Measurements from ENCODE around the gene SIRPG. TPM values are rescaled to one million over a fixed set of nuclear protein-coding genes. Genes with fewer than 3 reads are reported as not detected.

Gene SIRPG
- total RNA-seq, 1 donor from 2014 or later: not detected

GRCh38 chr20:1688886-1689538 is 31.4 kb upstream of the SIRPG start:
- Histone ChIP-seq H3K4me1 (no peaks in the 10 kb centered on the region), H3K27ac (replicated peaks) (no peak overlapping the region), H3K27me3 (ENCODE audit: low read depth) (peaks cover 67% of the 10 kb centered on the region), H3K4me3 (no peak overlapping the region), H3K9me3 (replicated peaks) (peaks cover 6% of the 10 kb centered on the region), H3K36me3 (no peaks in the 10 kb centered on the region)
- no peak for DNase-seq
- intact Hi-C loops (cut with micrococcal nuclease): no loop called here
- no peak for TF ChIP-seq CTCF (IDR thresholded peaks at IDR 0.05; ENCODE audit: borderline replicate concordance)

GRCh38 chr20:1687053-1687452 is 29.5 kb upstream of the SIRPG start:
- Histone ChIP-seq H3K4me3 (no peak overlapping the region), H3K27ac (replicated peaks) (no peak overlapping the region), H3K9me3 (replicated peaks) (peaks cover 6% of the 10 kb centered on the region), H3K36me3 (no peaks in the 10 kb centered on the region), H3K27me3 (ENCODE audit: low read depth) (peaks cover 70% of the 10 kb centered on the region), H3K4me1 (no peaks in the 10 kb centered on the region)
- no peak for DNase-seq
- intact Hi-C loops (cut with micrococcal nuclease): no loop called here
- no peak for TF ChIP-seq CTCF (IDR thresholded peaks at IDR 0.05; ENCODE audit: borderline replicate concordance)

- no peak for TF ChIP-seq CTCF (IDR thresholded peaks at IDR 0.05; ENCODE audit: borderline replicate concordance)
- H3K27me3 ChIP-seq (ENCODE audit: low read depth): peaks cover 67% of the 10 kb centered on the region
- peaks cover 3% of the 10 kb centered on the region for H3K9me3 ChIP-seq (replicated peaks)
- H3K27ac ChIP-seq (replicated peaks): no peak overlapping the region
- no peak overlapping the region for H3K4me3 ChIP-seq
- H3K4me1 ChIP-seq: no peaks in the 10 kb centered on the region
- DNase-seq: no peak
- intact Hi-C loops (cut with micrococcal nuclease): no loop called here
- no peaks in the 10 kb centered on the region for H3K36me3 ChIP-seq
Observed at GRCh38 chr20:1686151-1686748, 28.7 kb upstream of the SIRPG start.

GRCh38 chr20:1685304-1686052 is 27.9 kb upstream of the SIRPG start:
- peaks cover 63% of the 10 kb centered on the region for H3K27me3 ChIP-seq (ENCODE audit: low read depth)
- H3K9me3 ChIP-seq (replicated peaks): no peaks in the 10 kb centered on the region
- TF ChIP-seq CTCF (IDR thresholded peaks at IDR 0.05; ENCODE audit: borderline replicate concordance): no peak
- no peaks in the 10 kb centered on the region for H3K36me3 ChIP-seq
- no peak overlapping the region for H3K27ac ChIP-seq (replicated peaks)
- intact Hi-C loops (cut with micrococcal nuclease): no loop called here
- H3K4me1 ChIP-seq: no peaks in the 10 kb centered on the region
- H3K4me3 ChIP-seq: no peak overlapping the region
- DNase-seq: no peak

GRCh38 chr20:1684872-1685271 is 27.3 kb upstream of the SIRPG start:
- peaks cover 62% of the 10 kb centered on the region for H3K27me3 ChIP-seq (ENCODE audit: low read depth)
- no peak for DNase-seq
- no peaks in the 10 kb centered on the region for H3K4me1 ChIP-seq
- no peak overlapping the region for H3K4me3 ChIP-seq
- H3K27ac ChIP-seq (replicated peaks): no peak overlapping the region
- TF ChIP-seq CTCF (IDR thresholded peaks at IDR 0.05; ENCODE audit: borderline replicate concordance): no peak
- no peaks in the 10 kb centered on the region for H3K36me3 ChIP-seq
- intact Hi-C loops (cut with micrococcal nuclease): no loop called here
- no peaks in the 10 kb centered on the region for H3K9me3 ChIP-seq (replicated peaks)

Data from left ventricle myocardium inferior (tissue), 1 donor.